Lung (tissue), 12 donors: Measurements from ENCODE around the gene COMMD3. TPM values are rescaled to one million over a fixed set of nuclear protein-coding genes. Genes with fewer than 3 reads are reported as not detected.

Source experiments
- ATAC-seq: fragments of 200-7000 bp; cut with Tn5 transposase; one replicate; pipeline ENCODE4 v1.9.1; 2020; ENCODE audit warnings: moderate number of reproducible peaks; ENCODE audit not compliant: insufficient read depth, low FRiP score
- DNase-seq, 3 donors: peaks; one replicate each; pipeline ENCODE4 v3.0.0-alpha.2; 2013 to 2017
- H3K27ac ChIP-seq, 2 donors: one replicate each; pipeline ENCODE4 v1.5.1; 2013; ENCODE audit warnings: mild to moderate bottlenecking in 2 of 2, moderate library complexity in 2 of 2, control low read depth in 1 of 2, inconsistent platforms in 1 of 2, low read depth in 1 of 2, low read length in 1 of 2
- H3K27me3 ChIP-seq, 3 donors: one replicate each; pipeline ENCODE4 v1.5.1; 2013; ENCODE audit warnings: low read length in 2 of 3; ENCODE audit not compliant: control insufficient read depth in 3 of 3, insufficient read depth in 3 of 3
- H3K36me3 ChIP-seq, 4 donors: one replicate each; pipeline ENCODE4 v1.5.1; 2013; ENCODE audit warnings: low read length in 4 of 4, mild to moderate bottlenecking in 1 of 4, moderate library complexity in 1 of 4; ENCODE audit not compliant: control insufficient read depth in 4 of 4, insufficient read depth in 4 of 4
- H3K4me1 ChIP-seq, 5 donors: one replicate each; pipeline ENCODE4 v1.5.1; 2013; ENCODE audit warnings: low read length in 5 of 5, mild to moderate bottlenecking in 2 of 5, moderate library complexity in 1 of 5; ENCODE audit not compliant: control insufficient read depth in 5 of 5, insufficient read depth in 5 of 5
- H3K4me3 ChIP-seq: one replicate; pipeline ENCODE4 v1.5.1; 2013; ENCODE audit warnings: mild to moderate bottlenecking, control low read depth, moderate library complexity
- H3K9ac ChIP-seq, 2 donors: one replicate each; pipeline ENCODE4 v1.5.1; 2013; ENCODE audit warnings: low read length in 2 of 2, control low read depth in 1 of 2; ENCODE audit not compliant: insufficient read depth in 1 of 2
- H3K9me3 ChIP-seq, 4 donors: one replicate each; pipeline ENCODE4 v1.5.1; 2013; ENCODE audit warnings: low read length in 3 of 4, mild to moderate bottlenecking in 1 of 4, moderate library complexity in 1 of 4; ENCODE audit not compliant: control insufficient read depth in 4 of 4, insufficient read depth in 3 of 4
- CTCF ChIP-seq: IDR thresholded peaks from 2 replicates; pipeline ENCODE4 v1.5.1; 2012; ENCODE audit warnings: mild to moderate bottlenecking; ENCODE audit errors: control extremely low read depth, extremely low read depth
- WGBS, 2 donors: extraction: QIAGEN DNeasy Blood & Tissue Kit; methylation state at CpG; one replicate each; pipeline ENCODE4 v1.1.7; 2013; 5-methylcytosine and 5-hydroxymethylcytosine counted together
- polyA plus RNA-seq, 2 donors: library from polyadenylated mRNA; stranded (reverse); fragments of 200-250 nt; gene quantifications; one replicate each; pipeline ENCODE4 v1.2.1, GENCODE V29; 2013
- total RNA-seq, 2 donors: library from RNA; depleted of rRNA in 1 of 2; stranded (reverse); fragments of >200 nt in 1 of 2; gene quantifications; one replicate each; pipeline ENCODE4 v1.2.1, GENCODE V29; 2014 to 2021
- donor health status: control.
- donor health status: control.
- donor health status: Bipolar disorder and iron deficiency.
- donor health status: healthy.
- donor health status: DM: yes; HTN: yes; CAD: no.

The COMMD3 gene
- total and polyA plus RNA-seq, 4 donors = 40.6 to 70.3 (median 56.2) TPM

GRCh38 chr10:22319980-22320558 is 3.9 kb downstream of the COMMD3 start:
- no peak for ATAC-seq
- Histone ChIP-seq H3K36me3 (no peaks in the 10 kb centered on the region), H3K4me1 (peaks cover 0 to 42% (median 11%) of the 10 kb centered on the region in 5 donors), H3K4me3 (peak overlapping the region; percentile 39), H3K9me3 (no peaks in the 10 kb centered on the region), H3K27me3 (peaks cover 0 to 37% (median 33%) of the 10 kb centered on the region in 3 donors), H3K27ac (peak overlapping the region; percentile 80 to 91), H3K9ac (peak overlapping the region in 1 of 2 donors; percentile 14)
- WGBS, 2 donors = 5 to 8% methylated on average over 27 to 30 of the region's 30 CpGs
- peak; percentile 26 to 71 (median 49) for DNase-seq
- TF ChIP-seq CTCF = no peak

GRCh38 chr10:22320591-22321155 is 4.5 kb downstream of the COMMD3 start, which contains the start of gene BMI1:
BMI1 (plus strand) TSS chr10:22321099; CDS start chr10:22326450, 5,351 bp downstream.
- H3K4me3 ChIP-seq = peak within 1 kb of the TSS; percentile 86
- H3K4me1 ChIP-seq = peaks cover 0 to 43% (median 11%) of the 10 kb centered on the region in 5 donors
- peak; percentile 87 to 96 (median 92) for DNase-seq
- H3K27me3 ChIP-seq = peaks cover 0 to 37% (median 33%) of the 10 kb centered on the region in 3 donors
- peak; percentile 56 for ATAC-seq
- peak within 1 kb of the TSS; percentile 14 to 32 for H3K9ac ChIP-seq
- H3K27ac ChIP-seq = peak within 1 kb of the TSS; percentile 89 to 91
- WGBS, 2 donors = 1% methylated on average over 27 to 84 of the region's 85 CpGs
- TF ChIP-seq CTCF = no peak
- no peaks in the 10 kb centered on the region for H3K36me3 ChIP-seq
- H3K9me3 ChIP-seq = no peaks in the 10 kb centered on the region

GRCh38 chr10:22321156-22321923 is 5.2 kb downstream of the COMMD3 start:
- peaks cover 0 to 47% (median 14%) of the 10 kb centered on the region in 5 donors for H3K4me1 ChIP-seq
- peaks cover 0 to 37% (median 33%) of the 10 kb centered on the region in 3 donors for H3K27me3 ChIP-seq
- TF ChIP-seq CTCF = no peak
- DNase-seq (peak; percentile 78 to 79 (median 78)), ATAC-seq (peak; percentile 43)
- no peaks in the 10 kb centered on the region for H3K9me3 ChIP-seq
- peak overlapping the region; percentile 73 for H3K4me3 ChIP-seq
- peak overlapping the region in 1 of 2 donors; percentile 32 for H3K9ac ChIP-seq
- whole genome bisulfite sequencing, 2 donors = 1% methylated on average over 47 to 114 of the region's 114 CpGs
- H3K36me3 ChIP-seq = no peaks in the 10 kb centered on the region
- H3K27ac ChIP-seq = peak overlapping the region; percentile 88 to 89
